GM21723 (cell line): ENCODE measurements around the gene CNTN2.

Experiments
- ATAC-seq: cut with Tn5 transposase; IDR thresholded peaks from one replicate; pipeline ENCODE4 v1.9.1; 2021; ENCODE audit warnings: mild to moderate bottlenecking, moderate library complexity; ENCODE audit not compliant: unreplicated experiment

Gene CNTN2

GRCh38 chr1:205071028-205071409 lies 28.0 kb downstream of the CNTN2 start:
- ATAC-seq, result no peak

- ATAC-seq, result no peak
These were observed 28.8 kb downstream of the CNTN2 start for GRCh38 chr1:205071801-205072200.

- no peak for ATAC-seq
These were observed 29.3 kb downstream of the CNTN2 start for GRCh38 chr1:205072286-205072685.

GRCh38 chr1:205072881-205073280 lies 29.9 kb downstream of the CNTN2 start:
- no peak for ATAC-seq

GRCh38 chr1:205073511-205073910 lies 30.5 kb downstream of the CNTN2 start:
- no peak for ATAC-seq

- no peak for ATAC-seq
These were observed 31.1 kb downstream of the CNTN2 start for GRCh38 chr1:205074084-205074483.

- no peak for ATAC-seq
These were observed 31.5 kb downstream of the CNTN2 start for GRCh38 chr1:205074513-205074912.

- no peak for ATAC-seq
These were observed 32.7 kb downstream of the CNTN2 start for GRCh38 chr1:205075642-205076155.

- no peak for ATAC-seq
These were observed 33.3 kb downstream of the CNTN2 start for GRCh38 chr1:205076245-205076761.

- ATAC-seq, result no peak
These were observed 34.3 kb downstream of the CNTN2 start for GRCh38 chr1:205077158-205077933.

- ATAC-seq, result no peak
These were observed 34.9 kb downstream of the CNTN2 start for GRCh38 chr1:205077934-205078311.

- ATAC-seq, result no peak
These were observed 39.4 kb downstream of the CNTN2 start for GRCh38 chr1:205082431-205082830.

GRCh38 chr1:205084360-205084759 lies 41.3 kb downstream of the CNTN2 start, which contains the start of gene TMEM81:
TMEM81 (minus strand) TSS chr1:205084460; CDS start chr1:205084320, 140 bp downstream.
- no peak for ATAC-seq

- no peak for ATAC-seq
These were observed 45.3 kb downstream of the CNTN2 start for GRCh38 chr1:205088341-205088740.

GRCh38 chr1:205091043-205091740 lies 48.2 kb downstream of the CNTN2 start:
- no peak for ATAC-seq

- ATAC-seq, result no peak
These were observed 52.4 kb downstream of the CNTN2 start for GRCh38 chr1:205095422-205095821.

- ATAC-seq, result no peak
These were observed 55.2 kb downstream of the CNTN2 start for GRCh38 chr1:205098242-205098641.

- ATAC-seq, result no peak
These were observed 59.4 kb downstream of the CNTN2 start for GRCh38 chr1:205102404-205102803.

GRCh38 chr1:205107327-205107726 lies 64.3 kb downstream of the CNTN2 start:
- ATAC-seq, result no peak

GRCh38 chr1:205108464-205108863 lies 65.5 kb downstream of the CNTN2 start:
- no peak for ATAC-seq

GRCh38 chr1:205109269-205109668 lies 66.3 kb downstream of the CNTN2 start:
- ATAC-seq, result no peak

GRCh38 chr1:205109711-205110110 lies 66.7 kb downstream of the CNTN2 start:
- ATAC-seq, result no peak
